ENCODE data around the gene KLRC3.
"Not testable (repeated sequence)": the region's sequence is repeated elsewhere in the genome, so short reads cannot be mapped to it uniquely, and the experiment has no call there.

GRCh38 chr12:10390991-10391390 is 29.4 kb downstream of the KLRC3 start:
- TF ChIP-seq CTCF (IDR thresholded peaks at IDR 0.05; ENCODE audit: borderline replicate concordance, extremely low read depth, low read length, poor library complexity, severe bottlenecking); EZH2 (IDR thresholded peaks at IDR 0.05; ENCODE audit: borderline replicate concordance, low read depth, low read length, severe bottlenecking): not testable (repeated sequence)
